HUES48 (cell line): Measurements from ENCODE around the gene CCDC92B.
"Not testable (repeated sequence)": the region's sequence is repeated elsewhere in the genome, so short reads cannot be mapped to it uniquely, and the experiment has no call there.

Experiments used
- H3K27ac ChIP-seq: one replicate; pipeline ENCODE4 v1.7.0; 2013; ENCODE audit warnings: low read depth, low read length, inconsistent platforms
- H3K27me3 ChIP-seq: 2 replicates; pipeline ENCODE4 v1.6.1; 2013; ENCODE audit warnings: mild to moderate bottlenecking, low read length; ENCODE audit not compliant: control insufficient read depth, insufficient read depth
- H3K36me3 ChIP-seq: 2 replicates; pipeline ENCODE4 v1.6.1; 2013; ENCODE audit warnings: low read length; ENCODE audit not compliant: control insufficient read depth, insufficient read depth
- H3K4me1 ChIP-seq: 2 replicates; pipeline ENCODE4 v1.6.1; 2013; ENCODE audit warnings: mild to moderate bottlenecking, low read length; ENCODE audit not compliant: control insufficient read depth, insufficient read depth
- H3K4me3 ChIP-seq: 2 replicates; pipeline ENCODE4 v1.5.1; 2013; ENCODE audit warnings: mild to moderate bottlenecking, low read depth, low read length
- H3K9ac ChIP-seq: 2 replicates; pipeline ENCODE4 v1.6.1; 2013; ENCODE audit warnings: mild to moderate bottlenecking, low read depth, low read length, moderate library complexity
- H3K9me3 ChIP-seq: 2 replicates; pipeline ENCODE4 v1.6.1; 2013; ENCODE audit warnings: low read length; ENCODE audit not compliant: control insufficient read depth, insufficient read depth

CCDC92B gene

GRCh38 chr17:2683912-2684311 lies 65.5 kb downstream of the CCDC92B start:
- Histone ChIP-seq H3K27me3 (no peaks in the 10 kb centered on the region), H3K4me3 (no peak overlapping the region), H3K36me3 (peaks cover 54% of the 10 kb centered on the region), H3K9ac (no peak overlapping the region), H3K9me3 (no peaks in the 10 kb centered on the region), H3K4me1 (no peaks in the 10 kb centered on the region), H3K27ac (no peak overlapping the region)

- H3K27ac ChIP-seq, result no peak overlapping the region
- no peak overlapping the region for H3K9ac ChIP-seq
- H3K4me1 ChIP-seq, result no peaks in the 10 kb centered on the region
- H3K9me3 ChIP-seq, result no peaks in the 10 kb centered on the region
- H3K4me3 ChIP-seq, result no peak overlapping the region
- peaks cover 60% of the 10 kb centered on the region for H3K36me3 ChIP-seq
- H3K27me3 ChIP-seq, result no peaks in the 10 kb centered on the region
Measured at GRCh38 chr17:2682176-2682938, 67.1 kb downstream of the CCDC92B start.

GRCh38 chr17:2681650-2682049 lies 67.8 kb downstream of the CCDC92B start:
- no peak overlapping the region for H3K9ac ChIP-seq
- no peaks in the 10 kb centered on the region for H3K9me3 ChIP-seq
- H3K36me3 ChIP-seq, result peaks cover 64% of the 10 kb centered on the region
- no peaks in the 10 kb centered on the region for H3K4me1 ChIP-seq
- H3K4me3 ChIP-seq, result no peak overlapping the region
- no peak overlapping the region for H3K27ac ChIP-seq
- no peaks in the 10 kb centered on the region for H3K27me3 ChIP-seq

GRCh38 chr17:2680961-2681360 lies 68.5 kb downstream of the CCDC92B start:
- Histone ChIP-seq H3K36me3 (peaks cover 71% of the 10 kb centered on the region), H3K9ac (no peak overlapping the region), H3K27me3 (no peaks in the 10 kb centered on the region), H3K4me1 (no peaks in the 10 kb centered on the region), H3K27ac (no peak overlapping the region), H3K4me3 (no peak overlapping the region), H3K9me3 (no peaks in the 10 kb centered on the region)

GRCh38 chr17:2679247-2679646 lies 70.2 kb downstream of the CCDC92B start:
- not testable (repeated sequence) for H3K9ac ChIP-seq, H3K9me3 ChIP-seq, H3K4me1 ChIP-seq, H3K4me3 ChIP-seq, H3K27me3 ChIP-seq, H3K27ac ChIP-seq
- peaks cover 82% of the 10 kb centered on the region for H3K36me3 ChIP-seq
